HG02981 (cell line): ENCODE results near the gene MTX3.
A peak's percentile ranks its signal among the peaks of the same experiment; 100 is the strongest.

Source experiments
- ATAC-seq: cut with Tn5 transposase; IDR thresholded peaks from one replicate; pipeline ENCODE4 v1.9.1; 2021; ENCODE audit warnings: mild to moderate bottlenecking, moderate library complexity; ENCODE audit not compliant: unreplicated experiment

The MTX3 gene, protein sequence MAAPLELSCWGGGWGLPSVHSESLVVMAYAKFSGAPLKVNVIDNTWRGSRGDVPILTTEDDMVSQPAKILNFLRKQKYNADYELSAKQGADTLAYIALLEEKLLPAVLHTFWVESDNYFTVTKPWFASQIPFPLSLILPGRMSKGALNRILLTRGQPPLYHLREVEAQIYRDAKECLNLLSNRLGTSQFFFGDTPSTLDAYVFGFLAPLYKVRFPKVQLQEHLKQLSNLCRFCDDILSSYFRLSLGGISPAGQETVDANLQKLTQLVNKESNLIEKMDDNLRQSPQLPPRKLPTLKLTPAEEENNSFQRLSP

DNA sequence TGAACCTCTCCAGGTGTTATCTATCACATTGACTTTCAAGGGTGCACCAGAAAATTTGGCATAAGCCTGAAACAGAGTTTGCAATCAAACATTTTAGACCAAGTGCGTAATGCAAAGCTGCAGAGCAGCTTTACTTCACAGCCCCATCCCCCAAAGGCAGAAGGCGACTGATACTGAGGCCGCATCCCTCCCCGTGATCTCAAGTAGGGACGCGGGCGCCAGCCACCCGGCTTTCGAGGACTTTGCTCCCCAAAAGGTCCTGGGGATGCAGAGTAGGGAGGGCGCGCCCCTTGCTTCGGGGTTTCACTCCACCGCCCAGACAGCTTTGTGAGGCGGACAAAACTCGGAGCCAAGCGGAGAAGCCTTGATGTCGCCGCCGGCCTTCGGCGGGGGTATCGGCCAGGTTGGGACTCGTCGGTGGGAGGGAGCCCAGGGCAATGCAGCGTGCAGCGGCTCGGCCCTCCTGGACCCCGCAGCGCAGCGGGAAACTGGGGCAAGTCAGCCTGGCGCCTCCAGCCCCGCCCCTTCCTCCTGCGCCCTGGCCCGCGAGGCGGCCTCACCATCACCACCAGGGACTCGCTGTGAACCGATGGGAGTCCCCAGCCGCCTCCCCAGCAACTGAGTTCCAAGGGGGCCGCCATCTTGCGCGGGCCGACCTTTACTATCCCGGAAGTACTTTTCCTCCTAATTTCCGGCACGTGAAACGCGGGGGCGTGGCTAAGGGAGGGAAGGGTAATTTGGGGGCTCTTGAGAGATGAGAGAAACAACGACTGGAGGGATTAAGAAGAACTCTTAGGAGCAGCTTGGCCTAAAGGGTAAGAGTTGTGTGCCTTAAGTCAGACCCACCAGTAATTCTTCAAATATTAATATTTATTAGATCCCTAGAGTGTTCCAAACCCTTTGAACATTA is at the start of gene MTX3:
TSS of gene MTX3 (minus strand) at position 665 of the 910 bp plus-strand sequence. CDS start at position 641, 24 bp downstream.
- ATAC-seq, result peak; percentile 80

DNA sequence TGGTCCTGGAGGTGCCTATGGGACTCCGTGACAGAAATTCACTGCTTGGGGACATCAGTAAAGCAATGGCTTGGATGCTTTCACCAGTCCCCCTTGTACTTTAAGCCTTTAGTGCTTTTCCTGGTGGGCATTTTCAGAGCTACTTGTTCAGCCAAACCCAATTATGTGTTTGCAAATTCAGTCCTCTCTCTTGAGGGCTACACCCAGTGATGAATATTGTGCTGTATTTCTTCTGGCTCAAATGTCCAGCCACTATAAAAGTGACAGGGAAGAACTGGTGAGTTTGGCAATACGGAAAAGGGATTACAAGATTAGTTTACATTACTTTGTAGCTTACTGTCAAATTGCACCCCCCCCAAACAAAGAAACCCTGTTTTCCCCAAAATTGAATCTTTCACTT is 48.6 kb upstream of the MTX3 start:
- ATAC-seq, result no peak

DNA sequence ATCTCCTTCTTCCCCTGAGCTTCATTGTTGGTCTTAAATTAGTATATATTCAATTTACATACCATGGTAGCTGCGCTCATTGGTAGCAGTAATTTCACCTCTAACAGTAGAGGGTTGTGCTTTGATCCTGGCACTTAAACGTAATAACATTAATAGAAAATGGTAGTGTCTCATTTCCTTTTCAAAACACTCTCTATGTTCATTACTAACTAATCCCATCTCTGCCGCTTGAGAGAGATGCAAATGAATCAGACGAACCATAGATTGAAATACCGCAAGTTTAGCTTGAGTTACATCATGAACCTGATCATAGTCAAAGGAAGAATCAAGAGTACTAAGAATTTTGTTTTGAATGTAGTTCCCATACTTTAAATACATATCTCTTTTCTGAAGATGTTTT is 46.3 kb upstream of the MTX3 start:
- no peak for ATAC-seq

DNA sequence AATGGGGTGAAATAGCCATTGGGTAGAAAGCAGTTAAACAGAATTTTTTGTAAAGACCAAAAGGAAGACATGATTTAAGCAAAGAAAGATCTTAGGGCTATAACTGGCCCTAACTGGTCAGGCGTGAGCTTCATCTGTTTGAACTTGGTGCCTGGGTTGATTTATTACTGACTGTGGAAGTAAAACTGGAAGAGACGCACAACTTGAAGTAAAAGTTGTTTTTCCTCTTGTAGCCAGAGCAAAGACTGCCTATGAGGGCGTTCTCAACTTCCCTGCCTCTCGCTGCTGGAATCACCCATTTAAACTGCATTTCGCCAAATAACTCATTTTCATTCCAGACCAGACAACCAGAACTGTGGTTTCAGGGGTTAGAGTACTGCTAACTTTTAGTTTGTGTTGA is 45.6 kb upstream of the MTX3 start:
- ATAC-seq, result no peak

DNA sequence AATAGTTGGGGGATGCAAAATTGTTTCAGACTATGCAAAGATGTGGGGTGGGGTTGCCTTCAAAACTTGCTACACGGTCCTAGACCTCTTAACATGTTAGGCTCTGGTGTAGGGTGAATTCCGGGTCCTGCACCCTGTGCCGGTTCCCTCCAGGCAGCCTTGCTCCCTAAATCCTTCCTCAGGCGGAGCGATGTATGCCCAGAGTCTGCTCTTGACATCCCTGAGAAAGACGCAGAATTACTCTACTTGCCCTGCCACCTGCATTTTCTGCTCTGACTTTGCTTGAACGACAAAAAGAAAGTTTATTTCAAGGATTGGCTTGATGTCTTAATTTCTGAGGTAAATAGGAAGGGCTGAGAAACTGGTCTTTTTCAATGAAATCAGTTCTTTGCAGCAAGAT is 44.8 kb upstream of the MTX3 start:
- no peak for ATAC-seq

DNA sequence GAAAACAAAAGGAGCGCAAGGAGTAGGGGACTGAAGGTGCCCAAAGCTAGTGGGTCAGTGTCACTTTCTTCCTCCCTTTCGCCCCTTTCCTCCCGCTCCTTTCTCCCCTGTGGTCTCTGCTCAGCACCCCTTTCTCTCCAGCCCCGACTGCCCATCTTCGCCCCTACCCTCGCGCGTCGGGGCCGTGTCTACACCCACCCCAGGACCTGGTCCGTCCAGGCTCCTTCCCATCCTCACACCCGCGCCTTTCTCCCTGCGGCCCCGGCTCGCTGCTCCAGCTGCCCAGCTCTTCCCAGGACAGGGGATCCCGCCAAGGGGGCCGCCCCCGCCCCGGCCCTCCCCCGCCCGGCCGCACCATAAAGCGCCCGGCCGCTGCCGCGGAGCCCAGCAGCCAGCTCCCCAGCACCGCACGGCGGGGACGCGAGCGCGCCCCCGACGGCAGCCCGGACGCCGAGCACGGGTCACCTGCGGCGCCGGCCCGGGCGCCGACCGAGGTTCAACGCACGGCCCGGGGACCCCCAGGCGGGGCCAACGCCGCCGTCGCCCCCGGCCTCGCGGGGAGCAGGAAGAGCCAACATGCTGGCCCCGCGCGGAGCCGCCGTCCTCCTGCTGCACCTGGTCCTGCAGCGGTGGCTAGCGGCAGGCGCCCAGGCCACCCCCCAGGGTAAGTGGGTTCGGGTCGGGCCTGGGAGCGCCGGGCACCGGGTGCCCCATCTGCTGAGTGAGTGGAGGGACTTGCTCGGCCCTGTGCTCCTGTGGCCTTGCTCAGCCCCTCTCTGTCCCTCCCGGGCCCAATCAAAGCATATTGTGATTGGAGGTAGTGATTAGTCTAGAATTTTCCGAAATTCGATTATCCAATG is 44.1 kb upstream of the MTX3 start, which contains the start of gene THBS4:
TSS of gene THBS4 (plus strand) at position 387 of the 860 bp plus-strand sequence. CDS start at position 577, 190 bp downstream.
- ATAC-seq, result no peak

DNA sequence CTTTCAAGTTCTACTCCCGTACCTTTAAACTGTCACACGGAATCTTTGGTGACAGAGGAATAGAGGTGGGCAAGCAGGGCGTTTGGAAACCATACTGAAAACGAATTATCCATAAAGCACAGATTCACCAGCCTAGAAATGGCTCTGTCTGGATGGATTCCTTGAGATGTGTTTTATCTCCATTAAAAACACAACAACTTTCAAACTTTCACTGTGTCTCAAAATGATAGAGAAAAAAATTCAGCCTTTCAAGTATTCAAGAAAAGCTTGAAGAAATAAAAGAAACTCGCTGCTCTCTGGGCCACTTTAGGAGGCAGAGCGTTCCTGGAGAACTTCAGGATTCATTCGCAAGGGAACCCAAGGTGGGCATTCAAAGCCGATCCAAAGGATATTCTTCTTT is 43.5 kb upstream of the MTX3 start:
- ATAC-seq, result no peak

DNA sequence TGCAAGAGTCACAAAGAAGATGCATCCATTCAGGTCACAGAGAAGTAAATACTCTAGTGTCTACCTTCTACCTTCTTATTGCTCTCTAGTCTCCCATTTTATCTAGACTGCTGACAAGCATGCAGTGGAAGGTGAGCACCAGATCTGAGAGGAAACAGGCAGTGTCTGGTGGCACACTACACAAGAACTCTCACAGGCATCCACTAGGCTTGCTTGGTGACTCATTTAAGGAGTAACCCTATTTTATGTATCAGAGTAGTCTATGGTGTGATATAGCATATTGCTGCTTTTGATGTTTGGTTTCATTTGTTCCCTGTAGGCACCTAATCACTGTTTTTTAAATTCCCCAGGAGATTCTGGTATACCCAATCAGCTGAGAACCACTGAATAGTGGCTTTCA is 42.5 kb upstream of the MTX3 start:
- no peak for ATAC-seq

DNA sequence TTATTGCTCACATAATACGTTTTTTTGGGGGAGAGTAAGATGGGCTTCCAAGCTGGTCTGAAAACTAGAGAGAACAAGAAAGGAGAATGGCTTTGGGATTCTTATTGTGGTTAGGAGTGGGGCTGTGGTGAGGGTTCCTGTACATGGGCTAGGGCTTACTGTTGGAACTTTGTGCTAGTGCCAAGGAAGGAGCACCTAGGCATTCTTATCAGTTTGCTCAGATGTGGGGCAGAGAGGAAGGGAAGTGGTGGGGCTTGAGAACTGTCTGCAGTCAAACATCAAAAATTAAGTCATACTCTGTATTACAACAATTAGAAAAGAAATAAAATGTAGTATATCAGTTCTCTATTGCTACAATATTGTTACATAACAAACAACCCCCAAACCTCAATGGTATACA is 40.0 kb upstream of the MTX3 start:
- no peak for ATAC-seq

DNA sequence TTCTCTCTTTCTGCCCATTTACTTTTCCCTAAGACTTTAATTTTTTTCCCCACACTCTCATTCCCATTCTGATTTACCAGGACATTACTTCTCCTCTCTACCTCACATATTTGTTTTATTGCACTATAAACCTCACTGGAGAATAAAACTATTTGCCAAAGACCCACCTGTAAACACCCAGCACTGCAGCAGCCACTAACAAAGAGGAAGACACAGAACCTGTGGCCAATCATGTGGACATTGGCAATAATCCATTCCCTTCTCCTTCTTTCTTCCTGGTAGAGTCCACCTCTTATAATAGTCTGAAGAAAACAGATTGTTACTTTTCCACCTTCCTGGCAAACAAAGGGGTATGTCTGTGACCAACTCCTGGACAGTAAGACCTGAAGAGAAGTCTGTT is 35.8 kb upstream of the MTX3 start:
- ATAC-seq, result no peak

DNA sequence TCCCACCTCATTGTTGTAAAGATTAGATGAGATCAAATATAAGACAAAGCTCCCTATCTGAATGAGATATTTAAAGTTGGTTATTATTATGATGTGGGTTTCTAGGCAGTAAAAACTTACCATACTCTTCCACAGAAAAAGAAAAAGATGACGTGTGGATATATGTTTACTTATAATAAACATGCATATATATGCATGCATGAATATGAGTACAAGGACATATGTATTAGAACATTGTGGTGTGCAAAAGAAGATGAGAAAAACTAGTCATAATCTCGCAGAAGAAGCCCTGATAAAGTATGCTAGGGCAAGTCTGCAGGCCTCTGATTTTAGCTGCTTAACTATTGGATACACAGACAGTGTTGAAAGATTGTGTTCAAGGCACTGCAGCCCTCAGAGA is 34.0 kb upstream of the MTX3 start:
- no peak for ATAC-seq

DNA sequence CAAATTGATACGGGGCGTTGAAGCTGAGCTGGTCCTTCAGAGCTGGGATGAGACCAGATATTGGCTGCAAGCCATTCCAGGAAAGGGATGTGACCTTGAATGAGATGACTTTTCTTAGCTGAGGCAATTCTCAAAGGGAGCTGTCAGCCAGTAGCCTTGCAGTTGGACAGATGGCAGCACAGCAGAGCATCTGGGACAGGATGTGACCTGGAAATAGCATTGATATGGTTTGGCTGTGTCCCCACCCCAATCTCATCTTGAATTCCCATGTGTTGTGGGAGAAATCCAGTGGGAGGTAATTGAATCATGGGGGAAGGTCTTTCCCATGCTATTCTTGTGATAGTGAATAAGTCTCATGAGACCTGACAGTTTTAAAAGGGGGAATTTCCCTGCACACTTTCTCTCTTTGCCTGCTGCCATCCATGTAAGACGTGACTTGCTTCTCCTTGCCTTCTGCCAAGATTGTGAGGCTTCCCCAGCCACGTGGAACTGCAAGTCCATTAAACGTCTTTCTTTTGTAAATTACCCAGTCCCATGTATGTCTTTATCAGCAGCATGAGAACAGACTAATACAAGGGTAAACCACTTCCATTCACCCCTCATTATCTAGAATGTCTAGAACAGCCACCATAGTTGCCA is 19.8 kb upstream of the MTX3 start:
- ATAC-seq, result no peak

DNA sequence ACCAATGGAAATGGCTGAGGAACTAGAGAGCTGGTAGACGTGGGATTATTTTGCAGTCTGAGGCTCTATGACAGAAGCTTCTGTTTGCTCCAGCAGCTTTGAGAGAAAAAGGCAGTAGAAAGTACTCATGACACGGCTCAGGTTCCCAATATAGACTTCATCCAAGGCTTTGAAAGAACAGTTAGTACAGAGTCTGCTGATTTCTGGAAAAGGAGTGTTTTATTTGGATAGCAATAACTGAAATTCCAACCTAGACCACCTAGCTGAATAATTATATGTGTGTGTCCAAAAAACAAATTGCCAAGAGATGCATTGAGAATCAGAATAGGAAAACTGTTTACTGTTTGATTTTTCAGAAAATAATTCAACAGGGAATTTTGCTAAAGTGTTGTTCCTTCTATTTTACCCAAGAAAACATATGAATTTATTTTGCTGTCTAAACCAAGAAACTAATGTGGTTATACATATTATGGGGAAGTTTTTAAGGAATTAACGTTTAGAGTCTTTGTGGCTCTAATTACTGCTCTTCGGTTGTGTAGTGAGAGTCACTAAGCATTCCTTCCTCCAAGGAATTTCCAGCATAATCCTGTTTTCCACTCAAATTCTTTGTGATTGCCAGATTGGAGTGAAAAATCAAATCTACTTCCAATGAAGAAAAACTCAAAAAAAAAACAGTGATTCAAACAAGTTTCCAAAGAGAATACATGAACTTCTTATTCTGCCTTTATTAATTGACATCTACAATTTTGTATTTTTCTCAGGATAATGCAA is 18.1 kb upstream of the MTX3 start:
- no peak for ATAC-seq

DNA sequence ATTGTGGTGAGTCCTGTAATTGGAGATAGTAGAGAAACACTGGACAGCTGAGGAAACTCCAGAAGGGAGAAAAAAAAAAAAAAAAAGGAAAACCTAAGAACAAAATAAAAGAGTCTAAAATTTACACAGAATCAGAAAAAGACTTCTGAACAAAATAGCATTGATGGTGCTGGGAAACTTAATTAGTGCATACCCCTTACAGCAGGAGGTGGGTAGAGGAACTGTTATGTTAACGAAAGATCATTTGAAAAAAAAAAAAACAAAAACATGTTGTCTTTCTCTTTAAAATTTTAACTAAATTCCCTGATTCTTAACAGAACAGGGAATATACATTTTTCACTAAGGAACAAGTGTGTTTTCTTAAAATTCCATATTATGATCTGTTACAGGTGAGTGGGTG is 11.6 kb upstream of the MTX3 start:
- ATAC-seq, result no peak

DNA sequence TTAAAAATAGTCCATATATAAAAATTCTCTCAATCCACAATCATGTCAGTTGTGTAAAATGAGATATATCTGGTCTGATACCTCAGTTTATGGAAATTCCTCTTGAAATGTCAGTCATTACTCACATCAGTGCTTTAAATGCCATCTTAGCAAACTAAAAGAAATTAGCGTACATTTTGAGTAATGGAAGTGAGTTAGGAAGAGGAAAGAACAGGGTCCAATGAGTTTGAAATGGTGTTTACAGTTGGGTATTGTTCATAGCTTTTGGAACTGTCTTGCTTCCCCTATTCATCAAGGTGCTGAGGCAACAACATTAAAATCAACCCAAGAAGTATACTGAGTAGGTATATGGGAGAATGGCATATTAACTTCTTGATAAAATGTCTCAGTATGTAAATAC is 8.7 kb upstream of the MTX3 start:
- no peak for ATAC-seq

DNA sequence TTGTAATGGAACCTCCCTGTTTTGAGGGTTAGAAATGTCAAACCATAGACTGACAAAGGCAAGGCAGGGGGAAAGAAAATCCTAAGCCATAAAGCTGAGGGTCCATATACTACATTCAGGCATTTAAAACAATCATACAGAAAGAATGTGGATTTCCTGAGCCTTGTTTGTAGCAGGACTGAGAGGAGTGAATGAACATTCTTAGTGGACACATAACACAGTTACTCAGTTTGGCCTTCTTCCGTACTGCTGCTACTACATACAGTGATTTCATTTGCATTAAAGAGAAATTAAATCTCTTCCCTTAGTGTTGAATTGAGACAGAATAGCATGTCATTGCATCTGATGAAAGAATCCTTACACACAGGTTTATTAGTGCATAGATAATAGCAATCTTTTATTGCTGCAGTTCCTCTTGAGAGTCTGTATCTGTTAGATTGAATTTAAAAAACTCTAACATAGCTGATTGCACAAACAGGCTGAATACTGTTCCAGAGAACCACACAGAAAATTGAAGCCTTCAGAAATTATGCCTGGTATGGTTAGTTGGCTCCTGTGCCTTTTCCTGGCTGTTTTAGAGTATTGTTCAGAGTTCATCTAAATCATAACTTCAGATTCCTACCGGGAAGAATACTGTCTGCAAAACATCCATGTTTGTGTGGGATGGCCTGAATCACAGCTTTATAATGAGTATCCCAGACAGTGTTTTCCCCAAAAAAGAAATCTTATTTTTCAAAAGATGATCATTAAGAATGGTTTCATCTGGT is 2.0 kb upstream of the MTX3 start:
- ATAC-seq, result no peak

DNA sequence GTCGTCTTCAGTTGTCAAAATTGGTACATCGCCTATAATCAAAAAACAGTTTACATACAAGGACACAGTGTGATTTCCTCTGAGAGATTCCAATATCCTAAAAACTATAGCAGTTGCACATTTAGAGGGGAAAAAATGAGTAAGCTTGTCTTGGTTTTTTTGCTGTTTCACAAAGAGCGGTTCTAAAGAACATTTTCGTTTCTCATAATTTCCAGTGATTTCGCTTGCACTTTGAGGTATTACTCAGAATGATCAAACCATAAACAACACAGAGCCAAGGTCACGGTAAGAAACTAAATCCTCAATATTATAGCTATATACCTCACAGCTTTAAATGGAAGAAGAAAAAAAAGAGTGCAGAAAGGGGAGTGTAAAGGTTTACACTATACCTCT is 861 bp downstream of the MTX3 start:
- peak; percentile 49 for ATAC-seq

DNA sequence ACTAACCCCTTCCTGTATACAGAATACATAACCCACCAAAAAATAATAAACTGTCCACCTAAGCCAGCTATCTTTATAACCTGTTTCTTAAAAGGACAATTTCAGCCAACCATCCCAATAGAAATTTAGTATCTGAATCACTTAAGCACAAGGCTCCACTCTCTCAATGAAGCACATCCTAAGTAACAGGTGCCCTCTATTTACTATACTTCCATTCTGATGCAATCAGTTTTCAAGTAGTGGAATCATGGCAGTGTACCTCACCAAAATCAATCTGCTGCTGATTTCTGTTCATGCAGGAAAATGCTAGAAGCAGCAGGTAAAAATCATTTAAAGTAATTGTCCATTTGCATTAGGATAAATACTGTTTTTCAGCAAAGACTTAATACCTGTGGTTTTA is 4.8 kb downstream of the MTX3 start:
- ATAC-seq, result no peak

DNA sequence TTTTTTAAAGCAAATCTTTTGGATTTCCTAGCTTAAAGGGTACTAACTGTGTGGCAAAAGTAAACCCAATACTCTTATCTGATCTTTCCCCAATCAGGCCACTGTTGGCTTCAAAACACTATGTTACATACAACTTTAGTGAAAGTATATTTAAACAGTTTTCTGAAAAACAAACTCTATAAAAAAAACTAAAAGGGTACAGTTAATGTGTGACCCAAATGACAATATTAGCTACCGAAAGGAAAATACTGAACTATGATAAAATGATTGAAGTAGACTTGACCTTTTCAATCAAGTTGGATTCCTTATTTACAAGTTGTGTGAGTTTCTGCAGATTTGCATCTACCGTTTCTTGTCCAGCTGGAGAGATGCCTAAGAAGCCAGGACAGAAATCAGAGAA is 5.8 kb downstream of the MTX3 start:
- ATAC-seq, result no peak
